H1 (cell line): ENCODE measurements around the gene TCF25. TPM values are rescaled to one million over a fixed set of nuclear protein-coding genes. Genes with fewer than 3 reads are reported as not detected.

Experiments
- CTCF ChIA-PET: fragments of 300-600 bp; sonication (Branson Sonifier 250); formaldehyde crosslinking; loops from one replicate; lab custom pipeline; 2021; ENCODE audit not compliant: partially characterized antibody; lab: Charles Lee
- POLR2A ChIA-PET: fragments of 300-600 bp; sonication (Branson Sonifier 250); formaldehyde crosslinking; loops from one replicate; lab custom pipeline; 2021; ENCODE audit warnings: inconsistent platforms; ENCODE audit not compliant: partially characterized antibody; lab: Charles Lee
- DNase-seq, 2 experiments: peaks; one replicate each; pipeline versions ENCODE4 v3.0.0 to v3.0.0-alpha.2; 2010 to 2022; ENCODE audit warnings: low spot score in 2 of 2, low read depth in 1 of 2, mixed read lengths in 1 of 2
- FAIRE-seq: peaks from 2 replicates; lab custom pipeline; 2011; peaks lifted over from hg19 to GRCh38; lab: Jason Lieb, UNC
- H2AFZ ChIP-seq: 2 replicates; pipeline ENCODE4 v1.8.1; 2012; ENCODE audit warnings: low read length, inconsistent platforms
- H2AK5ac ChIP-seq: 2 replicates; pipeline ENCODE4 v1.6.1; 2013; ENCODE audit warnings: low read depth, low read length
- H2BK120ac ChIP-seq: replicated peaks from 2 replicates; pipeline ENCODE3; 2013; ENCODE audit warnings: low read depth, low read length, inconsistent platforms
- H2BK12ac ChIP-seq: 2 replicates; pipeline ENCODE4 v1.6.1; 2013; ENCODE audit warnings: low read depth, low read length
- H2BK15ac ChIP-seq: 2 replicates; pipeline ENCODE4 v1.6.1; 2013; ENCODE audit warnings: low read length
- H2BK20ac ChIP-seq: 2 replicates; pipeline ENCODE4 v1.6.1; 2013; ENCODE audit warnings: low read length
- H2BK5ac ChIP-seq: 2 replicates; pipeline ENCODE4 v1.6.1; 2013; ENCODE audit warnings: low read depth, low read length
- H3K14ac ChIP-seq: 2 replicates; pipeline ENCODE4 v1.6.1; 2013; ENCODE audit warnings: inconsistent platforms; ENCODE audit not compliant: insufficient read length
- H3K18ac ChIP-seq: 2 replicates; pipeline ENCODE4 v1.6.1; 2013; ENCODE audit warnings: low read length; ENCODE audit errors: extremely low read depth
- H3K23ac ChIP-seq: 2 replicates; pipeline ENCODE4 v1.6.1; 2013; ENCODE audit warnings: inconsistent platforms; ENCODE audit not compliant: insufficient read length
- H3K23me2 ChIP-seq: 2 replicates; pipeline ENCODE4 v1.6.1; 2013; ENCODE audit warnings: low read depth, low read length
- H3K27ac ChIP-seq: 2 replicates; pipeline ENCODE4 v1.6.1; 2011; ENCODE audit warnings: low read depth, low read length, inconsistent platforms
- H3K27me3 ChIP-seq, 4 experiments: replicated peaks in 1 of 4; 1 replicate in 1 of 4; 2 replicates in 3 of 4; pipeline versions ENCODE4 v1.6.1 to v1.8.1; 2011 to 2013; ENCODE audit warnings: low read length in 3 of 4, mild to moderate bottlenecking in 3 of 4, inconsistent platforms in 2 of 4, mixed read lengths in 2 of 4, moderate library complexity in 1 of 4; ENCODE audit not compliant: control insufficient read depth in 3 of 4, insufficient read depth in 3 of 4; ENCODE audit errors: extremely low read depth in 1 of 4
- H3K36me3 ChIP-seq, 4 experiments: 2 replicates each; pipeline versions ENCODE4 v1.6.1 to v1.8.1; 2011 to 2013; ENCODE audit warnings: mild to moderate bottlenecking in 4 of 4, low read length in 3 of 4, moderate library complexity in 2 of 4, control low read depth in 1 of 4, inconsistent platforms in 1 of 4; ENCODE audit not compliant: insufficient read depth in 4 of 4, control insufficient read depth in 2 of 4
- H3K4ac ChIP-seq: replicated peaks from 2 replicates; pipeline ENCODE3; 2013; ENCODE audit warnings: low read length, low read depth, mixed read lengths, inconsistent platforms; ENCODE audit not compliant: insufficient read length
- H3K4me1 ChIP-seq, 4 experiments: replicated peaks in 1 of 4; 1 replicate in 1 of 4; 2 replicates in 3 of 4; pipeline versions ENCODE4 v1.6.1 to v1.8.1; 2011 to 2013; ENCODE audit warnings: low read length in 3 of 4, inconsistent platforms in 2 of 4, mixed read lengths in 1 of 4; ENCODE audit not compliant: insufficient read depth in 4 of 4, control insufficient read depth in 3 of 4
- H3K4me2 ChIP-seq, 2 experiments: 2 replicates each; pipeline versions ENCODE4 v1.6.1 to v1.8.1; 2011 to 2013; ENCODE audit warnings: low read depth in 2 of 2, low read length in 2 of 2, control low read depth in 1 of 2, inconsistent platforms in 1 of 2, mild to moderate bottlenecking in 1 of 2; ENCODE audit not compliant: insufficient read depth in 1 of 2
- H3K4me3 ChIP-seq, 4 experiments: fragments of 200-600, 300-600 bp in 1 of 4; sonication (generic), shearing (Covaris generic), sonication (Bioruptor Twin) in 1 of 4; 2 replicates each; pipeline versions ENCODE4 v1.5.1 to v1.8.1; 2011 to 2016; ENCODE audit warnings: low read length in 4 of 4, low read depth in 3 of 4, control low read depth in 2 of 4, inconsistent platforms in 2 of 4, mild to moderate bottlenecking in 2 of 4, mixed read lengths in 1 of 4, moderate library complexity in 1 of 4; ENCODE audit not compliant: insufficient read depth in 2 of 4; ENCODE audit errors: extremely low read depth in 1 of 4
- H3K56ac ChIP-seq: replicated peaks from 2 replicates; pipeline ENCODE3; 2013; ENCODE audit warnings: low read depth, mild to moderate bottlenecking, mixed read lengths, low read length, inconsistent platforms; ENCODE audit not compliant: insufficient read length
- H3K79me1 ChIP-seq: 2 replicates; pipeline ENCODE4 v1.6.1; 2013; ENCODE audit warnings: low read depth, low read length, control low read depth
- H3K79me2 ChIP-seq, 2 experiments: 2 replicates each; pipeline versions ENCODE4 v1.6.1 to v1.8.1; 2012 to 2013; ENCODE audit warnings: low read length in 2 of 2, mild to moderate bottlenecking in 2 of 2, inconsistent platforms in 1 of 2; ENCODE audit not compliant: insufficient read depth in 2 of 2, control insufficient read depth in 1 of 2
- H3K9ac ChIP-seq, 4 experiments: replicated peaks in 1 of 4; 1 replicate in 1 of 4; 2 replicates in 3 of 4; pipeline versions ENCODE4 v1.6.1 to v1.8.1; 2011 to 2013; ENCODE audit warnings: low read depth in 3 of 4, low read length in 3 of 4, control low read depth in 2 of 4, mild to moderate bottlenecking in 2 of 4, moderate library complexity in 2 of 4, inconsistent platforms in 1 of 4; ENCODE audit errors: extremely low read depth in 1 of 4
- H3K9me3 ChIP-seq, 2 experiments: 2 replicates each; pipeline versions ENCODE4 v1.6.1 to v1.8.1; 2012 to 2013; ENCODE audit warnings: mild to moderate bottlenecking in 2 of 2, moderate library complexity in 2 of 2, control low read depth in 1 of 2, inconsistent platforms in 1 of 2, low read depth in 1 of 2, low read length in 1 of 2, mixed read lengths in 1 of 2; ENCODE audit not compliant: insufficient read depth in 2 of 2
- H4K20me1 ChIP-seq, 2 experiments: replicated peaks in 1 of 2; 2 replicates each; pipeline versions ENCODE3 to v1.8.1; 2011 to 2013; ENCODE audit warnings: inconsistent platforms in 2 of 2, low read length in 2 of 2, mild to moderate bottlenecking in 1 of 2; ENCODE audit not compliant: insufficient read depth in 2 of 2, control insufficient read depth in 1 of 2
- H4K5ac ChIP-seq: 2 replicates; pipeline ENCODE4 v1.6.1; 2013; ENCODE audit warnings: low read length, low read depth, mixed read lengths, inconsistent platforms; ENCODE audit not compliant: insufficient read length
- H4K8ac ChIP-seq: 2 replicates; pipeline ENCODE4 v1.8.0; 2013; ENCODE audit warnings: mild to moderate bottlenecking, moderate library complexity, low read length, inconsistent platforms; ENCODE audit not compliant: insufficient read depth; ENCODE audit errors: extremely low read depth
- H4K91ac ChIP-seq: replicated peaks from 2 replicates; pipeline ENCODE3; 2013; ENCODE audit warnings: low read length, mixed read lengths, inconsistent platforms; ENCODE audit not compliant: insufficient read length
- ATF3 ChIP-seq: IDR thresholded peaks from 2 replicates; pipeline ENCODE4 v1.6.1; 2011; ENCODE audit warnings: low read depth, mild to moderate bottlenecking, low read length; ENCODE audit not compliant: insufficient read depth
- CBX5 ChIP-seq: fragments of 300-800, 300-1000 bp; sonication (generic); IDR thresholded peaks from 2 replicates; pipeline ENCODE4 v1.7.1; 2016; ENCODE audit warnings: antibody characterized with exemption, low read length, low read depth
- CHD2 ChIP-seq: IDR thresholded peaks from 2 replicates; pipeline ENCODE4 v1.6.1; 2012; ENCODE audit warnings: low read length, improper control_type of control experiment
- CREB1 ChIP-seq: IDR thresholded peaks from 2 replicates; pipeline ENCODE4 v1.6.1; 2012; ENCODE audit warnings: inconsistent platforms
- CTCF ChIP-seq, 3 experiments: IDR thresholded peaks; 1 replicate in 2 of 3; 2 replicates in 1 of 3; pipeline versions ENCODE4 v1.5.1 to v1.6.1; 2011; ENCODE audit warnings: low read length in 3 of 3, mild to moderate bottlenecking in 3 of 3, inconsistent platforms in 2 of 3, low read depth in 1 of 3, moderate library complexity in 1 of 3; ENCODE audit not compliant: insufficient read depth in 1 of 3; ENCODE audit errors: control extremely low read depth in 1 of 3
- MAFK ChIP-seq: IDR thresholded peaks from 2 replicates; pipeline ENCODE4 v1.6.1; 2012; ENCODE audit warnings: low read depth, mild to moderate bottlenecking, improper control_type of control experiment, low read length
- RAD21 ChIP-seq, 2 experiments: IDR thresholded peaks in 1 of 2; conservative IDR thresholded peaks in 1 of 2; 2 replicates each; pipeline ENCODE4 v1.6.1; 2011; ENCODE audit warnings: low read depth in 2 of 2, low read length in 2 of 2, improper control_type of control experiment in 1 of 2, inconsistent platforms in 1 of 2, mild to moderate bottlenecking in 1 of 2, moderate library complexity in 1 of 2
- SAP30 ChIP-seq: fragments of 300-600 bp; sonication (generic); IDR thresholded peaks from 2 replicates; pipeline ENCODE4 v1.7.1; 2012; ENCODE audit warnings: low read length, moderate library complexity, mild to moderate bottlenecking, inconsistent platforms; ENCODE audit not compliant: insufficient read depth, insufficient replicate concordance
- SRF ChIP-seq: IDR thresholded peaks from 2 replicates; pipeline ENCODE4 v1.6.1; 2011; ENCODE audit warnings: mild to moderate bottlenecking, low read depth, low read length, moderate library complexity
- WGBS, 2 experiments: shearing (Covaris generic) in 1 of 2; methylation state at CpG; one replicate each; pipeline versions ENCODE4 v1.1.6 to v1.1.7; 2013 to 2015; ENCODE audit warnings: low lambda C conversion rate in 2 of 2, mixed read lengths in 2 of 2, inconsistent platforms in 1 of 2, low coverage in 1 of 2, missing lambda C conversion rate in 1 of 2; ENCODE audit not compliant: insufficient replicate concordance in 2 of 2, insufficient coverage in 1 of 2, insufficient read length in 1 of 2; ENCODE audit errors: extremely low coverage in 1 of 2, missing lambda C conversion rate in 1 of 2; 5-methylcytosine and 5-hydroxymethylcytosine counted together
- polyA plus RNA-seq, 7 experiments: library from polyadenylated mRNA; depleted of rRNA in 3 of 7; stranded (reverse) in 5 of 7; unstranded in 2 of 7; fragments of >200 nt in 5 of 7; fragments of 200-250 nt in 2 of 7; gene quantifications; 1 replicate in 5 of 7; 2 replicates in 1 of 7; 4 replicates in 1 of 7; pipeline versions ENCODE4 v1.2.1 to v1.2.3, GENCODE V29; 2011 to 2013; ENCODE audit warnings: missing spikeins in 2 of 7, mixed read lengths in 2 of 7
- total RNA-seq: library from RNA; stranded (reverse); fragmentation: NEBNext Ultra II Directional; extraction: Animal tissue kit (Norgen Biotek cat#: 25700); gene quantifications from 2 replicates; pipeline ENCODE4 v1.2.1, GENCODE V29; 2021

The TCF25 gene
- total and polyA plus RNA-seq, 2 of the 8 experiments (the other 6 are each of a cell fraction or from before 2014, with no cell fraction given), result 78.1 to 102 TPM

GRCh38 chr16:89945654-89946053 lies 72.3 kb downstream of the TCF25 start:
- H2AFZ ChIP-seq, result no peak overlapping the region
- H2BK20ac ChIP-seq, result no peak overlapping the region
- H4K8ac ChIP-seq, result no peak overlapping the region
- no peak overlapping the region for H3K4me3 ChIP-seq
- no peak overlapping the region for H3K4ac ChIP-seq
- TF ChIP-seq CTCF (IDR thresholded peaks at IDR 0.05; ENCODE audit: control extremely low read depth in 1 of 3, insufficient read depth in 1 of 3, low read depth in 1 of 3, low read length in 3 of 3) (peak in 2 of 3 experiments; percentile 9 to 11; a peak in 3 of 4 replicates), RAD21 (IDR thresholded peaks at IDR 0.05 in 1 of 2, conservative IDR thresholded peaks at IDR 0.05 in 1 of 2; ENCODE audit: low read depth in 2 of 2, low read length in 2 of 2) (peak in 1 of 2 experiments; percentile 28; a peak in 1 of 4 replicates), SAP30 (no peak), CBX5 (no peak), CREB1 (no peak), ATF3 (no peak), SRF (no peak), CHD2 (no peak), MAFK (no peak)
- TF ChIP-seq, all 59 proteins: peak for 2
- peaks cover 7% of the 10 kb centered on the region; the same call in 1 of the 2 replicates for H3K23me2 ChIP-seq
- peaks cover 0 to 6% of the 10 kb centered on the region in 2 experiments for H4K20me1 ChIP-seq
- no peak overlapping the region for H2BK12ac ChIP-seq
- DNase-seq, result no peak
- H3K14ac ChIP-seq, result no peak overlapping the region
- H2AK5ac ChIP-seq, result no peak overlapping the region
- H4K91ac ChIP-seq, result no peak overlapping the region
- FAIRE-seq, result no peak
- H2BK5ac ChIP-seq, result no peak overlapping the region
- no peak overlapping the region for H4K5ac ChIP-seq
- H3K4me1 ChIP-seq, result peaks cover 0 to 7% (median 5%) of the 10 kb centered on the region in 4 experiments; a peak in 5 of 7 replicates
- H3K79me2 ChIP-seq, result no peaks in the 10 kb centered on the region
- 69% methylated on average over 7 of the region's 7 CpGs; no CpG with 5 or more reads in 1 of the 2 experiments for WGBS, 2 experiments
- H3K79me1 ChIP-seq, result no peaks in the 10 kb centered on the region
- CTCF ChIA-PET, result interaction anchor here (1.1 to 1.3 kb wide), 2 partner anchors 8 to 12 kb away, joined by 3 read pairs; no protein-coding TSS in a partner anchor
- H3K27ac ChIP-seq, result no peak overlapping the region
- no peak overlapping the region for H3K18ac ChIP-seq
- H2BK15ac ChIP-seq, result no peak overlapping the region
- no peak overlapping the region for H2BK120ac ChIP-seq
- no peak overlapping the region for H3K56ac ChIP-seq
- H3K27me3 ChIP-seq, result peaks cover 3 to 28% (median 22%) of the 10 kb centered on the region in 4 experiments
- H3K23ac ChIP-seq, result no peak overlapping the region
- H3K9ac ChIP-seq, result no peak overlapping the region; a peak in 1 of 7 replicates
- no peaks in the 10 kb centered on the region for H3K9me3 ChIP-seq
- POLR2A ChIA-PET, result no interaction called here
- H3K4me2 ChIP-seq, result no peak overlapping the region
- H3K36me3 ChIP-seq, result no peaks in the 10 kb centered on the region
